HG02885 (cell line): ENCODE results near the gene SNAP91.
"Not testable (repeated sequence)": the region's sequence is repeated elsewhere in the genome, so short reads cannot be mapped to it uniquely, and the experiment has no call there.

Experiments
- ATAC-seq: cut with Tn5 transposase; IDR thresholded peaks from one replicate; pipeline ENCODE4 v1.9.1; 2021; ENCODE audit warnings: mild to moderate bottlenecking; ENCODE audit not compliant: unreplicated experiment, poor library complexity

The SNAP91 gene

DNA sequence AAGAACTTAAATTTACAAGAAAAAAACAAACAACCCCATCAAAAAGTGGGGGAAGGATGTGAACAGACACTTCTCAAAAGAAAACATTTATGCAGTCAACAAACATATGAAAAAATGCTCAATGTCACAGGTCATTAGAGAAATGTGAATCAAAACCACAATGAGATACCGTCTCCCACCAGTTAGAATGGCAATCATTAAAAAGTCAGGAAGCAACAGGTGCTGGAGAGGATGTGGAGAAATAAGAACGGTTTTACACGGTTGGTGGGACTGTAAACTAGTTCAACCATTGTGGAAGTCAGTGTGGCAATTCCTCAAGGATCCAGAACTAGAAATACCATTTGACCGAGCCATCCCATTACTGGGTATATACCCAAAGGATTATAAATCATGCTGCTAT lies 157.2 kb downstream of the SNAP91 start:
- not testable (repeated sequence) for ATAC-seq

DNA sequence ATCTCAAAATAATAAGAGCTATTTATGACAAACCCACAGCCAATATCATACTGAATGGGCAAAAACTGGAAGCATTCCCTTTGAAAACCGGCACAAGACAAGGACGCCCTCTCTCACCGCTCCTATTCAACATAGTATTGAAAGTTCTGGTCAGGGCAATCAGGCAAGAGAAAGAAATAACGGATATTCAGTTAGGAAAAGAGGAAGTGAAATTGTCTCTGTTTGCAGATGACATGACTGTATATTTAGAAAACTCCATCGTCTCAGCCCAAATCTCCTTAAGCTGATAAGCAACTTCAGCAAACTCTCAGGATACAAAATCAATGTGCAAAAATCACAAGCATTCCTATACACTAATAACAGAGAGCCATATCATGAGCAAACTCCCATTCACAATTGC lies 158.4 kb downstream of the SNAP91 start:
- not testable (repeated sequence) for ATAC-seq

DNA sequence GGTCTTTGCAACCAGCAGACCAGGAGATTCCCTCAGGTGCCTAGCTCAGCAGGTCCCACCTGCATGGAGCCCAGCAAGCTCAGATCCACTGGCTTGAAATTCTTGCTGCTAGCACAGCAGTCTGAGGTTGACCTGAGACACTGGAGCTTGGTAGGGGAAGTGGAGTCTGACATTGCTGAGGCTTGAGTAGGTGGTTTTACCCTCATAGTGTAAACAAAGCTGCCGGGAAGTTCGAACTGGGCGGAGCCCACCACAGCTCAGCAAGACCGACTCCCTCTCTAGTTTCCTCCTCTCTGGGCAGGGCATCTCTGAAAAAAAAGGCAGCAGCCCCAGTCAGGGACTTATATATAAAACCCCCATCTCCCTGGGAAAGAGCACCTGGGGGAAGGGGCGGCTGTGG lies 162.3 kb downstream of the SNAP91 start:
- no peak for ATAC-seq

- no peak for ATAC-seq
Measured at GRCh38 chr6:83539678-83540077, 169.2 kb downstream of the SNAP91 start.

DNA sequence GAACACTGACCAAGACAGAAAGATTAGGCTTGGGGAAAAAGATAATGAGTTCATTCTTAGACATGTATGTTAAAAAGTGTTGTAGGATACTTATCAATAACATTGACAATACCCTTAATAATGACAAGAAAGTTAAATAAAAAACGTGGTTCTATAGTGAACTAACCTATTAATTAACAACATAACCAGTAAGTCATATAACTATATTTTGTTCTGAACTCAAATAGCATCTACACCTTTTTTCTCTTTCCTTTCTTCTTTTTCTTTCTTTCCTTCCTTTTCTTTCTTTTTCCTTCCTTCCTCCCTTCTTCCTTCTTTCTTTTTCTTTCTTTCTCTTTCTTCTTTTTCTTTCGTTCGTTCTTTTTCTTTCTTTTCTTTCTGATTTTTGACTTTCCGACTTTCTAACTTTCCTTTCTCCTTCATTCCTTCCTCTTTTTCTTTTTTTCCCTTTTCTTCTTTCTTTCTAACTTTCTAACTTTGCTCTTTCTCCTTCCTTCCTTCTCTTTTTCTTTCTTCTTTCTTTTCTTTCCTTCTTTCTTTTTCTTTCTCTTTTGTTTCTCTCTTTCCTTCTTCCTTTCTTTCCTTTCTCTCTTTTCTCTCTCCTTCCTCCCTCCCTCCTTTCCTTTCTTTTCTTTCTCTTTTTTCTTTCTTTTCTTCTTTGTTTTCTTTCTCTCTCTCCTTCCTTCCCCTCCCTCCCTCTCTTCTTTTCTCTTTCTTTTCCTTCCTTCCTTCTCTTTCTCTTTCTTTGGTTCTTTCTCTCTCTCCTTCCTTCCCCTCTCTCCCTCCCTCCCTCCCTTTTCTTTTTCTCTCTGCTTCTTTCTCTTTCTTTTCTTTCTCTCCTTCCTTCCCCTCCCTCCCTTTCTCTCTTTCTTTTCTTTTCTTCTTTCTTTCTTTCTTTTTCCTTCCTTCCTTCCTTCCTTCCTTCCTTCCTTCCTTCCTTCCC lies 172.0 kb downstream of the SNAP91 start:
- ATAC-seq = no peak

GRCh38 chr6:83536034-83536646 lies 172.8 kb downstream of the SNAP91 start:
- peak; percentile 92 for ATAC-seq

GRCh38 chr6:83518816-83519480 lies 190.0 kb downstream of the SNAP91 start:
- no peak for ATAC-seq

DNA sequence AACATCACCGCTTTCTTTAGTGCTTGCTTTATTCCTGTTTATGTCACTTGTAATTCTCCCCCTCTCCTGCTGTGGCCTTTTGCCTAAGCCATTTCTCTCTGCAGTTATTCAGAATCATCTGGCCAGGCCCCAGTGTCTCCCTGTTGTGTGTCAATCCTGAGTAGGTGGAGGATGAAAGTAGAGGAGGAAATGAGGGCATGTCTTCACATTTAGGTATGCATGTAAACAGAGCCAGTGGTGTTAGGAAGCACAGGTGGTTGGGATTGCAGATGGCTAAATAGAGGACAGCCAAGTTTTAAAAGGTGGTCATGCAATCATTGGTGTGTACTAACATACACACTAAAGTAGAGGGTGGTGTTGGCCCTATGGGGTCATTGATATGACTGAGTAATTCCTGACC lies 191.4 kb downstream of the SNAP91 start:
- ATAC-seq = no peak

DNA sequence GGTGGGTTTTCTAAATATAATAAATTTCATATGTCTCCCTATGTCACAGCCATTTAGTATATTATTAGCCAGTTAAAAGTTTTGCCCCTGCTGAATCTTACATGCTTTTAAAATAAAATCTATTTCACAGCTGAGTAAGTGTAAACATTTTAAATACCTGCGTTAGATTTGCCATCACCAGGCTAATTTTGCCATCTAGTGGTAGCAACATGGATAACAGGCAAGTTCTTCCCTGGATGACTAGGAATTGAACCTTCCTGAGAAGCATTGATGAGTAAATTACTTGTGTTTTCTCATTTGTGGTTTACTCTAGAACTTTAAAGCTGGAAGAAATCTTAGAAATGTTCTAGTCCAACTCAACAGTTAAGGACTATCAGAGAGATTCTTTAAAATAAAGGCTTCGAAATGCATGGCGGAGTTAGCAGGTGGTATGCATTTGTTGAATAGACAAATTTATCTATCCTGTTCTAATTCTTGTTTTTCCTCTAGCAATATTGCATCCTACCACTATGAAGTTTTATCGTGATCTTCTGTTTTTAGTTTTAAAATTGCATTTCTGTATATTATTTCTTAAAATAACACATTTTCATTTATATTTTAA lies 193.9 kb downstream of the SNAP91 start:
- peak; percentile 55 for ATAC-seq

DNA sequence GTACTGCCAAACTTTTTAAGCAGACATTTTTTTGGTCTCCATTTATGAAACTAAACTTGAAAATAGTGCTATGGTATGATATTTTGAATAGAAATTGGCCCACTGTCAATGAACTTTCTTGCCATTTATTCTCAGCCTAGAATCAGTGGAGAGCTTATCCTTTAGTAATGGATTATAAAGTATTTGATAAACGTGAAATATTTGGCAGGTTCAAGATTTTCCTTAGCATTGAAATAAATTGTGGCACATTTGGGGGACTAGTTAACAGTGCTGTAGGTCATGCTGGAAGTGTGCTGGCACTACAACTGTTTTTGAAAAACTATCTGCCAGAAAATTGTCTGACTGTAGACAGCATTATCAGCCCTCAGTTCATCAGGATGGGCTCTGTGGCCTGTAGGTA lies 194.4 kb downstream of the SNAP91 start:
- ATAC-seq = peak; percentile 8

- peak; percentile 67 for ATAC-seq
Measured at GRCh38 chr6:83511901-83512681, 196.8 kb downstream of the SNAP91 start, which contains the start of gene PRSS35. Gene PRSS35 (plus strand): TSS chr6:83512534. CDS start chr6:83523442, 10,908 bp downstream.

- ATAC-seq = no peak
Measured at GRCh38 chr6:83511266-83511665, 197.6 kb downstream of the SNAP91 start.

DNA sequence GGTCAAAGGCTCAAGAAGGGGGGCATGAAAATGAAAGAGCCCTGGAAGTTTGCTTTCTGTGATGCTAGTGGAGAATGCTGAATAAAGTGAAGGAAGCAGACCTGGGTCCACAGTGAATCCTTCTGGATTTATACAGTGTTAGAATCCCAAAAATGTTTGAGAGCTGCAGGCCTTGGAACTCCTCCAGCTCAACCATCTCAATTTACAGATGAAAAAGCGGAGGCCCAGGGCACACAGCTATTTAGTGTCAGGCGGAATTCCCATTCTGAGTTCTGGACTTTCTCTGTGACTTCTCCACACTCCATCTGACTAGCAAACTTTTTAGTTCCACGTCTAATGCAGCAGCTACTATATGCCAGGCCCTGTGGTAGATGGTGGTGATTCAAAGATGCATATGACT lies 198.1 kb downstream of the SNAP91 start:
- no peak for ATAC-seq

DNA sequence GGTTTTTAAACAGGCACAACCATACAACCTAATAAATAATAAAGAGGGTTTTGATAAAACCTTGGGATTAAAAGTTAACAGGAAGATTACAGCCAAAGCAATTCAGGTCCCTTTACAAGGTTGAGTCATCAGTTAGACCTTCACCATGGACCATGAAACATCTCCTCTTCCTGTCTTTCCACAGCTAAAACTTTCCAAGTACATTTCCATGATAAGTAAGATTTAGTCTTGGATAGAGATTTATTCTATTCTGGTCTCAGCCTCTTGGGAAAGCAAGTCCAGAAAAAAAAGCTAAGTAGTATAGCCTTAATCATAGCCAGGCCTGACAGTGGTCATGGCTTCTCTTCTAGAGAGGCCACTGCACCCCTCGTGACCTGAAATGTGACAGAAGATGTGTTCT lies 199.5 kb downstream of the SNAP91 start:
- ATAC-seq = no peak

DNA sequence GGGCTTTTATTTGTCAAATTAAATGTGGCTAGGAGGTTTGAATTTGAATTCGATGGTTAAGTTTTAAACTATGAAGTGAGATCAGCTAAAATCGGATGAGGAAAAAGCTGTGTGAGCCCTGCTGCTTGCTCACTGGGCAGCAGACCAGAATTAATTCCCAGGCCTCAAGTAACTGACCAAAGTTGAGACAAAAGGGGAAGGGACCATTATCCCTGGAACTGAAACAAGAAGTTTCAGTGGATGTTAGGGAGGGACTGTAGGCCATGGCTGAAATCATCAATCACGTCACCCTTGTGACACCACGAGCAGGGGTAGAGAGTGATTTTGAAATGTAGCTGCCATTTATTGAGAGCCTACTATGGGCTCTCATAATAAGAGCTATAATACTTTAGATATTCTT lies 203.5 kb downstream of the SNAP91 start:
- no peak for ATAC-seq
